Left lung (tissue), 10 donors: Measurements from ENCODE around the gene MYPN. TPM values are rescaled to one million over a fixed set of nuclear protein-coding genes. Genes with fewer than 3 reads are reported as not detected.

Experiments
- ATAC-seq: fragments of 200-7000 bp; cut with Tn5 transposase; one replicate; pipeline ENCODE4 v1.9.1; 2020; ENCODE audit warnings: moderate library complexity
- DNase-seq, 4 donors: peaks; one replicate each; pipeline ENCODE4 v3.0.0-alpha.2; 2013 to 2020
- H3K27ac ChIP-seq, 2 donors: fragments of 200-600 bp; sonication (generic) in 1 of 2; one replicate each; pipeline versions ENCODE4 v1.5.0 to v1.8.0; 2020 to 2021
- H3K27me3 ChIP-seq, 2 donors: fragments of 200-600 bp; sonication (generic) in 1 of 2; one replicate each; pipeline versions ENCODE4 v1.5.0 to v1.8.0; 2020 to 2021
- H3K36me3 ChIP-seq, 2 donors: fragments of 200-600 bp; sonication (generic) in 1 of 2; one replicate each; pipeline versions ENCODE4 v1.5.0 to v1.8.0; 2020 to 2021
- H3K4me1 ChIP-seq, 2 donors: fragments of 200-600 bp; one replicate each; pipeline ENCODE4 v1.8.0; 2021
- H3K4me3 ChIP-seq, 2 donors: fragments of 200-600 bp; sonication (generic) in 1 of 2; one replicate each; pipeline versions ENCODE4 v1.5.0 to v1.8.0; 2020 to 2021; ENCODE audit warnings: mild to moderate bottlenecking in 1 of 2
- H3K9me3 ChIP-seq, 2 donors: fragments of 200-600 bp; sonication (generic) in 1 of 2; one replicate each; pipeline versions ENCODE4 v1.5.0 to v1.8.0; 2020 to 2021
- intact Hi-C, 2 donors: fragments of 100-400 bp; cut with DNase I; formaldehyde crosslinking; loops; one replicate each; pipeline versions ENCODE4 v1.11.2 to v1.14.2; 2022
- polyA plus RNA-seq, 6 donors: library from polyadenylated mRNA; unstranded; fragments of 120-200 nt; gene quantifications; one replicate each; pipeline ENCODE4 v1.2.1, GENCODE V29; 2013; ENCODE audit not compliant: insufficient read length in 6 of 6
- total RNA-seq, 2 donors: library from RNA; stranded (reverse); fragmentation: NEBNext Ultra II Directional; extraction: Animal tissue kit (Norgen Biotek cat#: 25700); gene quantifications; one replicate each; pipeline ENCODE4 v1.2.1, GENCODE V29; 2021
- TF ChIP-seq, protein P1 (sequence below), 2 donors: fragments of 200-600 bp; sonication (generic) in 1 of 2; IDR thresholded peaks; one replicate each; pipeline versions ENCODE4 v1.5.0 to v1.8.0; 2021; ENCODE audit warnings: antibody characterized with exemption in 2 of 2
- donor health status: DM: no; HTN: yes; CAD: no.
- donor health status: DM: no; HTN: no; CAD: no.

The MYPN gene
- total and polyA plus RNA-seq, 8 donors = 0.03 to 0.13 (median 0.04) TPM; not detected in 3

DNA sequence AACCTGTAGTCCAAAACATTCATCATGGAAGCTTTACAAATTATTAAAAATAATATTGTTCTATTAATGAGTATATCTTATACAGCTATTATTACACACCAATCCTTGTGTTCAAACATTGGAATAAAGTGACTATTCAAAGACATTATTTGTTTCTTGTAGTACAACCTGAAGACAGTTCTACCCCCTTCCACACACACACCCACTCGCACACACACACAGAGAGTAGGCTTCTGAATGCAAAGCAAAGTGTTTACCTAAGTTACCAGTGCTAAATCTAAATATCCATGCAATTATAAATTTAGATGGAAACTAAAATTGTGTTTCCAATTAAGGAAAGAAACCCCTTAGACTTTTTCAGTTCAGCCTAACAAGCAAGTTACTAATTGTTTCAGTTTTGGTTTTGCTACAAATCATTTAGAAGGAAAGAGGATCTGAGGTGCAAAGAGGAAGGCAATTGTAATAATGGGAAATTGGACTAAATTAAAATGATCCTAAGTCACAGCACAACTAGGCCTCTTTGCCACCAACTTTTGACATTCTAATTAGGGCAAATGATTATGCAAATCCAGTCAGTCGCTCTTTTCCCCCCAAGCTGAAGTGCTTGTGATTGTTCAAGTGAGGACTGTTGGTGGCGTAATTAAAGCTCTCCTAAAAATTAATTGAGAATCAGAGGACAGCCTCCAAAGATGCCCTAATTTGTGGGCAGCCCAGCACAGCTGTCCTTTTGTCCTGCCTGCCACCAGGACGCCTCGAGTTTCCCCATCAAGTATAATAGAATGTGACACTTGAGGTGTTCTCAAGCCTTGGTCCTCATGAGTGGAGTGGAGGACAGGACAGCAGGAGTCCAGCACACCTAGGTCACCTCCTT is 142.6 kb downstream of the MYPN start:
- intact Hi-C loops = no loop called here
- Histone ChIP-seq H3K9me3 (no peaks in the 10 kb centered on the region), H3K27me3 (no peaks in the 10 kb centered on the region), H3K27ac (no peak overlapping the region), H3K4me3 (no peak overlapping the region), H3K4me1 (no peaks in the 10 kb centered on the region), H3K36me3 (no peaks in the 10 kb centered on the region)
- TF ChIP-seq, protein P1, sequence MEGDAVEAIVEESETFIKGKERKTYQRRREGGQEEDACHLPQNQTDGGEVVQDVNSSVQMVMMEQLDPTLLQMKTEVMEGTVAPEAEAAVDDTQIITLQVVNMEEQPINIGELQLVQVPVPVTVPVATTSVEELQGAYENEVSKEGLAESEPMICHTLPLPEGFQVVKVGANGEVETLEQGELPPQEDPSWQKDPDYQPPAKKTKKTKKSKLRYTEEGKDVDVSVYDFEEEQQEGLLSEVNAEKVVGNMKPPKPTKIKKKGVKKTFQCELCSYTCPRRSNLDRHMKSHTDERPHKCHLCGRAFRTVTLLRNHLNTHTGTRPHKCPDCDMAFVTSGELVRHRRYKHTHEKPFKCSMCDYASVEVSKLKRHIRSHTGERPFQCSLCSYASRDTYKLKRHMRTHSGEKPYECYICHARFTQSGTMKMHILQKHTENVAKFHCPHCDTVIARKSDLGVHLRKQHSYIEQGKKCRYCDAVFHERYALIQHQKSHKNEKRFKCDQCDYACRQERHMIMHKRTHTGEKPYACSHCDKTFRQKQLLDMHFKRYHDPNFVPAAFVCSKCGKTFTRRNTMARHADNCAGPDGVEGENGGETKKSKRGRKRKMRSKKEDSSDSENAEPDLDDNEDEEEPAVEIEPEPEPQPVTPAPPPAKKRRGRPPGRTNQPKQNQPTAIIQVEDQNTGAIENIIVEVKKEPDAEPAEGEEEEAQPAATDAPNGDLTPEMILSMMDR (IDR thresholded peaks at IDR 0.05) = no peak
- ATAC-seq (no peak), DNase-seq (no peak)

DNA sequence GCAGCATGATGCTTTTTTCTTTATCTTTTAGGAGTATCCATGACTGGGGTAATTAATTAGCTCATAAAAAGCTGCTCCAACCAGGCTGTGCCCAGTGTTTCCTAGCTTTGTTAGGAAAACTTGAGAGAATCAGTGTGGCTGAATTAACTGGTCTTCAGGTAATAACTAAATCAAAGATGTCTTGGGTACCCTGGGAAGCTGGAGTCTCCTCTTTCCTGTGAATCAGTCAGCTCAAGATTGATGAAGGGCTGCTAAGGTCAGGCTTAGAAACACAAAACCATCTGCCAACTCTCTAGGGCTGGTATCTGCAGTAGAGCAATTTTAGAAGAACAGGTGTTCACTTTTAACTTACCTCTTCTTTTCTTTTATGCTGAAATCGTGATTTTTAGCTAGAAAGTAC is 144.1 kb downstream of the MYPN start:
- Histone ChIP-seq H3K4me1 (no peaks in the 10 kb centered on the region), H3K27ac (no peak overlapping the region), H3K27me3 (no peaks in the 10 kb centered on the region), H3K4me3 (no peak overlapping the region), H3K9me3 (no peaks in the 10 kb centered on the region), H3K36me3 (no peaks in the 10 kb centered on the region)
- ATAC-seq (no peak), DNase-seq (no peak)
- intact Hi-C loops = no loop called here
- TF ChIP-seq, protein P1 (IDR thresholded peaks at IDR 0.05) = no peak

DNA sequence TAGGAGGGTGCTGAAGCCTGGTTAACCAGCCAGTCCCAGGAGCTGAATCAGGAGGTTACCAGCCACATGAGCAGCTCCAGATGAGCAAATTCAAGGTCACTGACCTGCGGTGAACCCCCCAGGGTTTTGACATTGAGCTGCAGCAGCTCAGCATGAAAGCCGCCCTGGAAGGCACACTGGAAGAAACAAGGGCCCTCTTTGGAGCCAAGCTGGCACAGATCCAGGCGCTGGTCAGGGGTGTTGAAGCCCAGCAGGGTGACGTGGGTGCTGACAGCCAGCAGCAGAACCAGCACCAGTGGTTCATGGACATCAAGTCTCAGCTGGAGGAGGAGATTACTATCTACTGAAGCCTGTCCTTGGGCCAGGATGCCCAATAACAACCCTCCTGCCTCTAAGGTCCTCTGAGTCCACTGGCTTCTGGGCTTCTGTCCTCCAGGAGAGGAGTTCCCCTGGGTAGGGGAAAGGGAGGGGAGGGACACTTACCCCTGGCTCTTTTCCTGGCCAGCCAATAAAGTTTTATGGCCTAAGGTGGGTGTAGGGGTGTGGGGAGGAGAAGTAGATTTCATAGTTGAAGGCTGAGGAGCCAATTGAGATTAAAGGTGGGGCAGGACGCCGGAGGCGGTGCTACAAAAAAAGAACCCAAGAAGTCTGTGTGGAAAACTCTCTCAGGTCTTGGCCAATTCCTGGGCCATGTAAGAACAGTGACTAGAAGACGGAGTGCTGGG is 152.0 kb downstream of the MYPN start:
- ATAC-seq (no peak), DNase-seq (no peak)
- intact Hi-C loops = no loop called here
- H3K9me3 ChIP-seq = peaks cover 0 to 5% of the 10 kb centered on the region in 2 donors
- no peaks in the 10 kb centered on the region for H3K4me1 ChIP-seq
- H3K27ac ChIP-seq = no peak overlapping the region
- TF ChIP-seq, protein P1 (IDR thresholded peaks at IDR 0.05) = no peak
- no peak overlapping the region for H3K4me3 ChIP-seq
- H3K36me3 ChIP-seq = no peaks in the 10 kb centered on the region
- H3K27me3 ChIP-seq = no peaks in the 10 kb centered on the region

Other genes with a start within 250 kb of the MYPN start
- 10 to 100 TPM; 17.5 to 17.8 TPM for gene SIRT1, start 224.8 kb upstream of the MYPN start, total RNA-seq
- 10 to 100 TPM; 32.6 to 39.7 (median 35.0) TPM for gene SIRT1, start 224.8 kb upstream of the MYPN start, polyA plus RNA-seq
- gene HERC4, start 34.2 kb upstream of the MYPN start, total RNA-seq = 10 to 100 TPM; 60.9 to 65.7 TPM
- 10 to 100 TPM; 51.5 to 62.9 (median 60.8) TPM for gene HERC4, start 34.2 kb upstream of the MYPN start, polyA plus RNA-seq
- gene ATOH7, start 122.6 kb downstream of the MYPN start, total RNA-seq = not detected
- gene ATOH7, start 122.6 kb downstream of the MYPN start, polyA plus RNA-seq = under 1 TPM in 5 of 6 donors, not detected in 1; 0.13 to 0.28 (median 0.14) TPM
- 100 to 1,000 TPM in 1 of 2 donors, 10 to 100 TPM in 1; 91.4 to 101 TPM for gene HNRNPH3, start 222.6 kb downstream of the MYPN start, total RNA-seq
- 100 to 1,000 TPM; 300 to 423 (median 389) TPM for gene HNRNPH3, start 222.6 kb downstream of the MYPN start, polyA plus RNA-seq
- 1 to 10 TPM; 2.1 to 4.1 TPM for gene PBLD, start 223.4 kb downstream of the MYPN start, total RNA-seq
- 10 to 100 TPM; 11.9 to 17.3 (median 13.7) TPM for gene PBLD, start 223.4 kb downstream of the MYPN start, polyA plus RNA-seq